GM12872 (cell line): ENCODE results near the gene CD200R1L.

Experiments used
- CTCF ChIP-seq: IDR thresholded peaks from 3 replicates; pipeline ENCODE4 v1.5.1; 2011; ENCODE audit warnings: low read depth, mild to moderate bottlenecking, low read length, moderate library complexity; ENCODE audit not compliant: insufficient read depth

CD200R1L gene

GRCh38 chr3:112874725-112875124, 28.1 kb upstream of the CD200R1L start:
- no peak for TF ChIP-seq CTCF

- TF ChIP-seq CTCF = no peak
Observed at GRCh38 chr3:112873632-112874031, 27.0 kb upstream of the CD200R1L start.

- no peak for TF ChIP-seq CTCF
Observed at GRCh38 chr3:112871735-112872134, 25.1 kb upstream of the CD200R1L start.

GRCh38 chr3:112865757-112866156, 19.1 kb upstream of the CD200R1L start:
- TF ChIP-seq CTCF = no peak

- TF ChIP-seq CTCF = no peak
Observed at GRCh38 chr3:112860898-112861297, 14.2 kb upstream of the CD200R1L start.

- no peak for TF ChIP-seq CTCF
Observed at GRCh38 chr3:112858410-112859069, 11.9 kb upstream of the CD200R1L start.

- no peak for TF ChIP-seq CTCF
Observed at GRCh38 chr3:112857526-112857925, 10.9 kb upstream of the CD200R1L start.
